Vagina (tissue), 2 donors: ENCODE measurements around the gene BRDT. TPM values are rescaled to one million over a fixed set of nuclear protein-coding genes. Genes with fewer than 3 reads are reported as not detected.
"Not testable (repeated sequence)": the region's sequence is repeated elsewhere in the genome, so short reads cannot be mapped to it uniquely, and the experiment has no call there.

Experiments used
- DNase-seq, 2 donors: peaks; one replicate each; pipeline ENCODE4 v3.0.0-alpha.2; 2017; ENCODE audit errors: extremely low spot score in 2 of 2
- H3K27ac ChIP-seq: fragments of 200-600 bp; sonication (generic); one replicate; pipeline ENCODE4 v1.5.1; 2019
- H3K27me3 ChIP-seq: fragments of 200-600 bp; sonication (generic); one replicate; pipeline ENCODE4 v1.5.1; 2019
- H3K36me3 ChIP-seq, 2 donors: fragments of 200-600 bp; sonication (generic); one replicate each; pipeline ENCODE4 v1.5.1; 2017 to 2019
- H3K4me1 ChIP-seq: fragments of 200-600 bp; sonication (generic); one replicate; pipeline ENCODE4 v1.5.1; 2019
- H3K4me3 ChIP-seq, 2 donors: fragments of 200-600 bp; sonication (generic); 1 replicate in 1 of 2; 2 replicates in 1 of 2; pipeline ENCODE4 v1.5.1; 2016 to 2019
- H3K9me3 ChIP-seq: fragments of 200-600 bp; sonication (generic); one replicate; pipeline ENCODE4 v1.5.1; 2019
- CTCF ChIP-seq, 3 experiments: fragments of 450-650 bp in 2 of 3; fragments of 200-600 bp in 1 of 3; sonication (generic) in 1 of 3; IDR thresholded peaks; one replicate each; pipeline ENCODE4 v1.5.1; 2017 to 2019; ENCODE audit warnings: antibody characterized with exemption in 3 of 3, mild to moderate bottlenecking in 2 of 3, moderate library complexity in 2 of 3
- POLR2A ChIP-seq, 2 donors: fragments of 450-650 bp; IDR thresholded peaks; one replicate each; pipeline ENCODE4 v1.6.1; 2017; ENCODE audit warnings: antibody characterized with exemption in 2 of 2, mild to moderate bottlenecking in 2 of 2, moderate library complexity in 2 of 2
- POLR2AphosphoS5 ChIP-seq, 2 donors: sonication (generic); formaldehyde crosslinking; IDR thresholded peaks; one replicate each; pipeline ENCODE4 v1.9.0; 2017; ENCODE audit warnings: antibody characterized with exemption in 2 of 2, mild to moderate bottlenecking in 2 of 2, low read depth in 1 of 2; ENCODE audit not compliant: insufficient read depth in 1 of 2
- intact Hi-C: fragments of 100-400 bp; cut with DNase I; formaldehyde crosslinking; loops from one replicate; pipeline ENCODE4 v1.15.1; 2023
- total RNA-seq: library from RNA; depleted of rRNA; stranded (reverse); fragments of >200 nt; gene quantifications from one replicate; pipeline ENCODE4 v1.2.3, GENCODE V29; 2016

The BRDT gene
- total RNA-seq, 1 donor from 2014 or later = not detected

GRCh38 chr1:91997607-91998195 is 48.5 kb downstream of the BRDT start:
- Histone ChIP-seq H3K36me3 (no peaks in the 10 kb centered on the region), H3K9me3 (no peaks in the 10 kb centered on the region), H3K27ac (no peak overlapping the region), H3K27me3 (no peaks in the 10 kb centered on the region), H3K4me3 (no peak overlapping the region), H3K4me1 (no peaks in the 10 kb centered on the region)
- DNase-seq = no peak
- intact Hi-C loops = no loop called here
- TF ChIP-seq POLR2A (IDR thresholded peaks at IDR 0.05) = no peak
- TF ChIP-seq CTCF (IDR thresholded peaks at IDR 0.05) = peak in 1 of 3 experiments; percentile 27

DNA sequence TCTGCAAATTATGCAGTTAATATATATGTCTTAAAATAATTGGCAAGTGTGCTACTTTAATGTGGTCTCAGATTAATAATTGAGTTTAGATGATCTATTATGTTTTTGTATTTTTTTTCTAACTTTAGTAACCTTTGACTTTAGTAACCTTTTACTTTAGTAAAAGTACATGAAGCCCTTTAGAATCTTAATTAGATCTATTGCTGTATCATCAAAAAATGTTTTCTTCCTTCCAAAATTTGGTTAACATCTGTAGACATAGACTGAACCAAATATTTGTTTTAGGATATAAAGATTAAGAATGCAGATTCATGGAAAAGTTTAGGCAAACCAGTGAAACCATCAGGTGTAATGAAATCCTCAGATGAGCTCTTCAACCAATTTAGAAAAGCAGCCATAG is 54.9 kb downstream of the BRDT start:
- intact Hi-C loops = no loop called here
- DNase-seq = no peak
- H3K27me3 ChIP-seq = no peaks in the 10 kb centered on the region

DNA sequence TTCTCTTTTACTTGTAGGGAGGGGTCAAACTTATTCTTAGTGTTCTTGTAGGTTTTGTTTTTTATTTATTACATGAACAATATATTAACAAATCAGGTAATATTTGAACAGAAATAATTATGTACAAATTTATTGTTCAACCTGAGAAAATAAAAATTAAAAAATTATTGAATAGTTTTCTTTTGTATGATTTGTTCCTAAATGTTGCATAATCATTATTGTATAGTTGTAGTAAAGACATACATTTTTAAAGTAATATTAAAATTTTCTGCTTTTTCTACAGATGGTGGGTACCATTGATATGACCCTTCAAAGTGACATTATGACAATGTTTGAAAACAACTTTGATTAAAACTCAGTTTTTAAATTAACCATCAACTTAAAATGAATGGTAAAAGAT is 64.7 kb downstream of the BRDT start:
- Histone ChIP-seq H3K27ac (no peak overlapping the region), H3K9me3 (no peaks in the 10 kb centered on the region), H3K36me3 (no peaks in the 10 kb centered on the region), H3K27me3 (no peaks in the 10 kb centered on the region), H3K4me3 (no peak overlapping the region), H3K4me1 (no peaks in the 10 kb centered on the region)
- intact Hi-C loops = no loop called here
- DNase-seq = no peak
- TF ChIP-seq POLR2AphosphoS5 (IDR thresholded peaks at IDR 0.05; ENCODE audit: insufficient read depth in 1 of 2, low read depth in 1 of 2) = no peak
- no peak for TF ChIP-seq CTCF (IDR thresholded peaks at IDR 0.05)
- no peak for TF ChIP-seq POLR2A (IDR thresholded peaks at IDR 0.05)

More for the DNA sequence above, 54.9 kb downstream of the BRDT start:
- TF ChIP-seq CTCF (IDR thresholded peaks at IDR 0.05) (no peak), POLR2AphosphoS5 (IDR thresholded peaks at IDR 0.05; ENCODE audit: insufficient read depth in 1 of 2, low read depth in 1 of 2) (no peak), POLR2A (IDR thresholded peaks at IDR 0.05) (no peak)
- no peak overlapping the region for H3K27ac ChIP-seq
- no peaks in the 10 kb centered on the region for H3K9me3 ChIP-seq
- H3K4me3 ChIP-seq = no peak overlapping the region
- no peaks in the 10 kb centered on the region for H3K4me1 ChIP-seq
- H3K36me3 ChIP-seq = no peaks in the 10 kb centered on the region

- H3K4me3 ChIP-seq = no peak overlapping the region
- TF ChIP-seq CTCF (IDR thresholded peaks at IDR 0.05) = no peak
- TF ChIP-seq POLR2A (IDR thresholded peaks at IDR 0.05) = no peak
- TF ChIP-seq POLR2AphosphoS5 (IDR thresholded peaks at IDR 0.05; ENCODE audit: insufficient read depth in 1 of 2, low read depth in 1 of 2) = no peak
- H3K4me1 ChIP-seq = no peaks in the 10 kb centered on the region
- intact Hi-C loops = no loop called here
- H3K27me3 ChIP-seq = no peaks in the 10 kb centered on the region
- H3K9me3 ChIP-seq = no peaks in the 10 kb centered on the region
- H3K27ac ChIP-seq = no peak overlapping the region
- DNase-seq = no peak
- H3K36me3 ChIP-seq = no peaks in the 10 kb centered on the region
These were observed 67.6 kb downstream of the BRDT start for GRCh38 chr1:92016720-92017316.

GRCh38 chr1:92017656-92018055 is 68.5 kb downstream of the BRDT start:
- no peak for DNase-seq
- H3K4me3 ChIP-seq = no peak overlapping the region
- H3K9me3 ChIP-seq = no peaks in the 10 kb centered on the region
- H3K27me3 ChIP-seq = no peaks in the 10 kb centered on the region
- no peaks in the 10 kb centered on the region for H3K36me3 ChIP-seq
- intact Hi-C loops = no loop called here
- no peak overlapping the region for H3K27ac ChIP-seq
- H3K4me1 ChIP-seq = no peaks in the 10 kb centered on the region
- TF ChIP-seq POLR2AphosphoS5 (IDR thresholded peaks at IDR 0.05; ENCODE audit: insufficient read depth in 1 of 2, low read depth in 1 of 2) = no peak

DNA sequence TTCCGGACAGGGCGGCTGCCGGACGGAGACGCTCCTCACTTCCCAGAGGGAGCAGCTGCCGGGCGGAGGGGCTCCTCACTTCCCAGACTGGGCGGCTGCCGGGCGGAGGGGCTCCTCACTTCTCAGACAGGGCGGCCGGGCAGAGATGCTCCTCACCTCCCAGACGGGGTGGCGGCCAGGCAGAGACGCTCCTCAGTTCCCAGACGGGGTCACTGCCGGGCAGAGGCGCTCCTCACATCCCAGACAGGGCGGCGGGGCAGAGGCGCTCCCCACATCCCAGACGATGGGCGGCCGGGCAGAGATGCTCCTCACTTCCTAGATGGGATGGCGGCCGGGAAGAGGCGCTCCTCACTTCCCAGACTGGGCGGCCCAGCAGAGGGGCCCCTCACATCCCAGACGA is 76.8 kb downstream of the BRDT start:
- intact Hi-C loops, H3K27me3 ChIP-seq, H3K27ac ChIP-seq, H3K4me1 ChIP-seq, H3K4me3 ChIP-seq, H3K36me3 ChIP-seq, DNase-seq, H3K9me3 ChIP-seq: not testable (repeated sequence)
